NT2/D1 (cell line): ENCODE results near the gene ZNF692.

ENCODE experiments used
- SUZ12 ChIP-seq: IDR thresholded peaks from 2 replicates; pipeline ENCODE4 v1.6.1; 2011; ENCODE audit not compliant: insufficient read length, insufficient read depth; ENCODE audit errors: extremely low read depth
- YY1 ChIP-seq: IDR thresholded peaks from 2 replicates; pipeline ENCODE4 v1.6.1; 2011; ENCODE audit not compliant: insufficient read length, insufficient read depth
- ZNF274 ChIP-seq: IDR thresholded peaks from 2 replicates; pipeline ENCODE4 v1.6.1; 2011; ENCODE audit warnings: mild to moderate bottlenecking, low read depth, low read length

- TF ChIP-seq YY1 (no peak), SUZ12 (no peak), ZNF274 (no peak)
Measured at GRCh38 chr1:248808876-248809275, 50.0 kb downstream of the ZNF692 start.
